ENCODE measurements around the gene KRT84.

KRT84 gene

DNA sequence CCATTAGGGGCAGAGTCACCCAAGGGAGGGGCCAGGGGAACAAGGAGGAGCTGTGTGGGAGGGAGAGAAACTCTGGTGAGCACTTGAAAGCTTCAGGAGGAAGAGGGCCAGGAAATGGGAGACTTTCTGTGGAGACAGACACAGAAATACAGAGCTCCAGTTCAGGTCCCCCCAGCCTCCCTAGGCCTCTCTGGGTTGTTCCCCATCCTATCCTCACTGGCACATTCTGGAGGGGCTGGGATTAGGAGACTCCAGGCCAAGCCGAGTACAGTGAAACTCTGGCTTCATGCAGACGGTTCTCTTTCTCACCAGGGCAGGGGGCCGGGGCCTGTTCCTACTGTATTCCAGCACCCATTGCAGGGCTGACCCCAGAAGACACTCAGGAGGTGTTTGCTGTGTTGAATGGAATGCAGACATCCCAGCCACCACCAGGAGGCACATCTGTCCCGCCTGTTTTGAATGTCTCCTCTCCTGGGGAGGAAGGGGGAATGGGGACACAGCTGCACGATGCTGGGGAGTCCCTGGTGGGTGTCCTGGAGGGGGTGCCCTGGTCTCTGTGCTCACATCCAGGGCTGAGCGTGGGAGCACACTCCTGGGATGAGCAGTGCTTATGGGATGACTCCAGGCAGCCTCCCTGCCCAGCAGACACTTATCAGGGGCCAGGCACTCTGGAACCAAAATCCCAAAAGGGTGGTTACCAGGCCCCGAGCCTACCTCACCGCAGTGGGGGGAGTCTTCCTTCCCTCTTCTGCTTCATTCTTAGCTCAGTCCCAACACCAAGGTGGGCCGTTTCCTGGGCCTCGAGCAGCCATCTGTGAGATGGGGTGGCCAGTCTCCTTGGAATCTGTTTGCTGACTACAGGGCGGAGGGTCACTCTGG lies 5.5 kb upstream of the KRT84 start:
- no peak for TF ChIP-seq SIN3A (IDR thresholded peaks at IDR 0.05; ENCODE audit: borderline replicate concordance, insufficient read depth, low read length)

DNA sequence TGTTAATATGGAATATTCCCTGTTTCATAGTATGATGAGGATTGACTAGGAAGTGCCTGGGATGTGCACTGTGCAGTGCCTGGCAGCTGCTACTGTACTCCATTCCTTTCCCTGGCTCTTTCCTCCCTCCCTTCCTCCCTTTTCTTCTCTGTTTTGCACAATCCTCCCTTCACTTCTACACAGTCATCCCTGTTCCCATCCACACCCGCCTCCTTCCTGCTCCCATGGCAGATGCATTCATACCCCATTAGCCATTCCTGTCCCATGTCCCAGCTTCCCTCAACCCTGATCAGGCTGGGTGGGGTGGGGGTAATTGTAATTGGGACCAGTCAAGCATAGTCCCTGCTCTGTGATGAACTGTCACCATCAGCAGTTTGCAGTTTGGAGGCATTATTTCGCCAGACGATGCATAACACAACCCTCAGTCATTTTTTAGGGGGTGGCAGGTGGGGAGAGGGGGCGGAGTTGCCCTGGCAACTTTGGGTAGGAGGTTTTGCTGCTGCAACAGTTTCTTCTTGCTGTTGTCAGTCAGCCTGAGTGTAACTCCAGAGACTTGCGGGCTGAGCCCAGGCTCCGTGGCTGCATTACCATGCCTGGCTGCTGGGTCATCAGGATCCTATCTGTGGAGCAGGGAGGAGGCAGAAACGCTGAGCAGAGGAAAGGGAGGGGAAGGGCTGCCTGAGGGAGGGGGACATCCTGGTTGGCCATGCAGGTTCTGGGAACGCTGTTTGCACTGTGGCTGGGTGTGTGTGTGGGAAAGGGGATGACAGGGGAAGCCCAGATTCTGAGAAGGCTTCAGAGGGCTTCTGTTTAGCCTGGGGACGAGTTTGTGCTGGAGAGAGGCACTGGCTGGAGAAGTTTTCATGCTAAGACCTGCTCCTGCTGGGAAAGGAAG lies 4.1 kb upstream of the KRT84 start:
- TF ChIP-seq SIN3A (IDR thresholded peaks at IDR 0.05; ENCODE audit: borderline replicate concordance, insufficient read depth, low read length) (no peak), FOXP2 (optimal IDR thresholded peaks at IDR 0.05; ENCODE audit: borderline replicate concordance, extremely low read depth, extremely low read length, insufficient read depth) (no peak), POLR2AphosphoS5 (IDR thresholded peaks at IDR 0.05; ENCODE audit: low read depth, low read length) (no peak), TAF1 (IDR thresholded peaks at IDR 0.05; ENCODE audit: borderline replicate concordance, insufficient read depth, low read length) (no peak)
- TF ChIP-seq, protein P1, sequence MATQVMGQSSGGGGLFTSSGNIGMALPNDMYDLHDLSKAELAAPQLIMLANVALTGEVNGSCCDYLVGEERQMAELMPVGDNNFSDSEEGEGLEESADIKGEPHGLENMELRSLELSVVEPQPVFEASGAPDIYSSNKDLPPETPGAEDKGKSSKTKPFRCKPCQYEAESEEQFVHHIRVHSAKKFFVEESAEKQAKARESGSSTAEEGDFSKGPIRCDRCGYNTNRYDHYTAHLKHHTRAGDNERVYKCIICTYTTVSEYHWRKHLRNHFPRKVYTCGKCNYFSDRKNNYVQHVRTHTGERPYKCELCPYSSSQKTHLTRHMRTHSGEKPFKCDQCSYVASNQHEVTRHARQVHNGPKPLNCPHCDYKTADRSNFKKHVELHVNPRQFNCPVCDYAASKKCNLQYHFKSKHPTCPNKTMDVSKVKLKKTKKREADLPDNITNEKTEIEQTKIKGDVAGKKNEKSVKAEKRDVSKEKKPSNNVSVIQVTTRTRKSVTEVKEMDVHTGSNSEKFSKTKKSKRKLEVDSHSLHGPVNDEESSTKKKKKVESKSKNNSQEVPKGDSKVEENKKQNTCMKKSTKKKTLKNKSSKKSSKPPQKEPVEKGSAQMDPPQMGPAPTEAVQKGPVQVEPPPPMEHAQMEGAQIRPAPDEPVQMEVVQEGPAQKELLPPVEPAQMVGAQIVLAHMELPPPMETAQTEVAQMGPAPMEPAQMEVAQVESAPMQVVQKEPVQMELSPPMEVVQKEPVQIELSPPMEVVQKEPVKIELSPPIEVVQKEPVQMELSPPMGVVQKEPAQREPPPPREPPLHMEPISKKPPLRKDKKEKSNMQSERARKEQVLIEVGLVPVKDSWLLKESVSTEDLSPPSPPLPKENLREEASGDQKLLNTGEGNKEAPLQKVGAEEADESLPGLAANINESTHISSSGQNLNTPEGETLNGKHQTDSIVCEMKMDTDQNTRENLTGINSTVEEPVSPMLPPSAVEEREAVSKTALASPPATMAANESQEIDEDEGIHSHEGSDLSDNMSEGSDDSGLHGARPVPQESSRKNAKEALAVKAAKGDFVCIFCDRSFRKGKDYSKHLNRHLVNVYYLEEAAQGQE (IDR thresholded peaks at IDR 0.05; ENCODE audit: insufficient read depth in 1 of 2, low read depth in 2 of 2, low read length in 2 of 2) = no peak

DNA sequence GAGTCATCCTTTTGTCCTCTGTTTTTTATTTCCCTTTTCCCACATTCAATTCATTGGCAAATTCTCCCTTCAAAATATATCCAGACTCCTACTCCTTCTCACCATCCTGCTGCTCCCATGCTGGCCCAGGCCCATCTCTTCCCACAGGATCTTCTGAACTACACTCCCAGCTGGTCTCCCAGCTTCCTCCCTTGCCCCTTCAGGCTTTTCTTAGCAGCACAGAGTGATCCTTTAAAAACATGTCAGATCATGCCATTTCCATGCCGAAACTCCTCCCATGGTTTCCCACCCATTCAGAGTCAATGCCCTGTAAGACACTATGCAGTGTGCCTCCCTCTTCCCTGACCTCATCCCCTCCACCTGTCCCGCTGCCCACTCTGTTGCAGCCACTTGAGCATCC lies 2.4 kb upstream of the KRT84 start:
- no peak for TF ChIP-seq POLR2AphosphoS5 (IDR thresholded peaks at IDR 0.05; ENCODE audit: low read depth, low read length)
- TF ChIP-seq TAF1 (IDR thresholded peaks at IDR 0.05; ENCODE audit: borderline replicate concordance, insufficient read depth, low read length) = no peak
- TF ChIP-seq FOXP2 (optimal IDR thresholded peaks at IDR 0.05; ENCODE audit: borderline replicate concordance, extremely low read depth, extremely low read length, insufficient read depth) = no peak
- TF ChIP-seq, protein P1 (IDR thresholded peaks at IDR 0.05; ENCODE audit: insufficient read depth in 1 of 2, low read depth in 2 of 2, low read length in 2 of 2) = no peak
- no peak for TF ChIP-seq SIN3A (IDR thresholded peaks at IDR 0.05; ENCODE audit: borderline replicate concordance, insufficient read depth, low read length)

DNA sequence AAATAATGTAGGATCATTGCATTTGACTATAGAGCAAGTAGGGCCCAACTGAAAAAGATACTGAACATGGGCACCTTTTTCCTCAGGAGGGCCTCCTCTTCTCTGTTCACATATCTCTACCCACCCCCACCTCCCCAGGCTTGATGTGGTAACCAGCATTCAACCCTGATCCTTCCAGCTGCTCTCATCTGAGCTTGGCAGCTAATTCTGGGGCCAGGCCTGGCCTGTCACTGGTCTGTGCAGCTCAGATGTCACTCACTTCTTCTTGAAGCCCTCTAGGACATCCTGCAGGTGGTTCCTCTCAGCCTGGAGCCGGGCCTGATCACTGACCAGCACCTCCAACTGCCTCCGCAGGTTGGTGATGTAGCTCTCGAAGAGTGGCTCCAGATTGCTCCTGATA lies 2.1 kb downstream of the KRT84 start:
- TF ChIP-seq SIN3A (IDR thresholded peaks at IDR 0.05; ENCODE audit: borderline replicate concordance, insufficient read depth, low read length) (no peak), FOXP2 (optimal IDR thresholded peaks at IDR 0.05; ENCODE audit: borderline replicate concordance, extremely low read depth, extremely low read length, insufficient read depth) (no peak), POLR2AphosphoS5 (IDR thresholded peaks at IDR 0.05; ENCODE audit: low read depth, low read length) (no peak), TAF1 (IDR thresholded peaks at IDR 0.05; ENCODE audit: borderline replicate concordance, insufficient read depth, low read length) (no peak)
- TF ChIP-seq, protein P1 (IDR thresholded peaks at IDR 0.05; ENCODE audit: insufficient read depth in 1 of 2, low read depth in 2 of 2, low read length in 2 of 2) = no peak

DNA sequence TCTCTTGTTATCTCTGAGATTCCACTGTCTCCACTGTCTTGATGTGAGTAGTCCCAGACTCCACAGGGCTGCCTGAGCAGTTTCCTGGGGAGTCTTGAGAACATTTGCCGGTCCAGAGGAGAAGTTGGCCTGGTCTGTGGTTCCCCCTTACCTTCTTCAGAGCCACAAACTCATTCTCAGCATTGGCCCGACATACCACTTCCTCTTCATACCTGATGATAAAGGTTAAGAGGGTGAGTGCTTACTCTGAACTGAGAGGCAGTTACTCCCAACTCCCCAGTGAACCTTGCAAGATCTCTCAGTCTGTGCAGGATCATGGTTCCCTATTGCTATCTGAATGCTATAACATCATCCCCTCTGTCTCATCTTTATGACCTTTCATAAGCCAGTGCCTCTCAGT lies 2.6 kb downstream of the KRT84 start:
- TF ChIP-seq TAF1 (IDR thresholded peaks at IDR 0.05; ENCODE audit: borderline replicate concordance, insufficient read depth, low read length) = no peak
- TF ChIP-seq FOXP2 (optimal IDR thresholded peaks at IDR 0.05; ENCODE audit: borderline replicate concordance, extremely low read depth, extremely low read length, insufficient read depth) = no peak
- TF ChIP-seq, protein P1 (IDR thresholded peaks at IDR 0.05; ENCODE audit: insufficient read depth in 1 of 2, low read depth in 2 of 2, low read length in 2 of 2) = no peak
- no peak for TF ChIP-seq POLR2AphosphoS5 (IDR thresholded peaks at IDR 0.05; ENCODE audit: low read depth, low read length)
- no peak for TF ChIP-seq SIN3A (IDR thresholded peaks at IDR 0.05; ENCODE audit: borderline replicate concordance, insufficient read depth, low read length)

All from PFSK-1 (cell line).